Left kidney (tissue), 2 donors: ENCODE results near the gene SPRR1B. TPM values are rescaled to one million over a fixed set of nuclear protein-coding genes. Genes with fewer than 3 reads are reported as not detected.
"Not testable (repeated sequence)": the region's sequence is repeated elsewhere in the genome, so short reads cannot be mapped to it uniquely, and the experiment has no call there.

Experiments
- DNase-seq: peaks from one replicate; pipeline ENCODE4 v3.0.0-alpha.2; 2013
- polyA plus RNA-seq: library from polyadenylated mRNA; unstranded; fragments of 120-200 nt; gene quantifications from one replicate; pipeline ENCODE4 v1.2.1, GENCODE V29; 2013; ENCODE audit not compliant: insufficient read length

Gene SPRR1B
- polyA plus RNA-seq, 1 donor, result not detected

GRCh38 chr1:153040950-153041631, 10.1 kb downstream of the SPRR1B start, which contains the start of gene SPRR2D:
SPRR2D (minus strand) TSS chr1:153041120; CDS start chr1:153040346, 774 bp downstream.
- DNase-seq, result no peak

- no peak for DNase-seq
Observed at GRCh38 chr1:153049211-153049610, 18.2 kb downstream of the SPRR1B start.

GRCh38 chr1:153056111-153056510, 25.1 kb downstream of the SPRR1B start:
- DNase-seq, result not testable (repeated sequence)

GRCh38 chr1:153057375-153057774, 26.4 kb downstream of the SPRR1B start, which contains the start of gene SPRR2A:
SPRR2A (minus strand) TSS chr1:153057512; CDS start chr1:153056735, 777 bp downstream.
- no peak for DNase-seq

- DNase-seq, result no peak
Observed at GRCh38 chr1:153058154-153058553, 27.2 kb downstream of the SPRR1B start.

- no peak for DNase-seq
Observed at GRCh38 chr1:153058826-153059784, 28.1 kb downstream of the SPRR1B start.

- no peak for DNase-seq
Observed at GRCh38 chr1:153070243-153070642, 39.2 kb downstream of the SPRR1B start.

- DNase-seq, result no peak
Observed at GRCh38 chr1:153071511-153071910, 40.5 kb downstream of the SPRR1B start, which contains the start of gene SPRR2B. SPRR2B (minus strand) TSS chr1:153071611; CDS start chr1:153070839, 772 bp downstream.

GRCh38 chr1:153072806-153073726, 42.1 kb downstream of the SPRR1B start:
- no peak for DNase-seq

- DNase-seq, result no peak
Observed at GRCh38 chr1:153081736-153082135, 50.7 kb downstream of the SPRR1B start.

Other genes with a start within 250 kb of the SPRR1B start
- not detected for gene LCE1E, start 244.9 kb upstream of the SPRR1B start, polyA plus RNA-seq
- gene LCE1D, start 234.5 kb upstream of the SPRR1B start, polyA plus RNA-seq, result not detected
- gene LCE1C, start 224.6 kb upstream of the SPRR1B start, polyA plus RNA-seq, result not detected
- not detected for gene LCE1B, start 219.2 kb upstream of the SPRR1B start, polyA plus RNA-seq
- not detected for gene LCE1A, start 203.7 kb upstream of the SPRR1B start, polyA plus RNA-seq
- not detected for gene LCE6A, start 188.3 kb upstream of the SPRR1B start, polyA plus RNA-seq
- gene LCE7A, start 171.2 kb upstream of the SPRR1B start, polyA plus RNA-seq, result not detected
- gene SMCP, start 152.9 kb upstream of the SPRR1B start, polyA plus RNA-seq, result not detected
- 0.23 TPM for gene IVL, start 122.7 kb upstream of the SPRR1B start, polyA plus RNA-seq
- gene SPRR5, start 84.0 kb upstream of the SPRR1B start, polyA plus RNA-seq, result not detected
- gene SPRR4, start 60.6 kb upstream of the SPRR1B start, polyA plus RNA-seq, result not detected
- gene SPRR1A, start 47.1 kb upstream of the SPRR1B start, polyA plus RNA-seq, result not detected
- gene SPRR3, start 29.5 kb upstream of the SPRR1B start, polyA plus RNA-seq, result not detected
- not detected for gene SPRR2D, start 9.9 kb downstream of the SPRR1B start, polyA plus RNA-seq
- gene SPRR2A, start 26.3 kb downstream of the SPRR1B start, polyA plus RNA-seq, result not detected
- not detected for gene SPRR2B, start 40.4 kb downstream of the SPRR1B start, polyA plus RNA-seq
- gene SPRR2E, start 63.3 kb downstream of the SPRR1B start, polyA plus RNA-seq, result not detected
- not detected for gene SPRR2F, start 82.3 kb downstream of the SPRR1B start, polyA plus RNA-seq
- not detected for gene SPRR2G, start 119.7 kb downstream of the SPRR1B start, polyA plus RNA-seq
- gene LELP1, start 172.2 kb downstream of the SPRR1B start, polyA plus RNA-seq, result not detected
- gene PRR9, start 186.4 kb downstream of the SPRR1B start, polyA plus RNA-seq, result not detected
- gene LORICRIN, start 228.5 kb downstream of the SPRR1B start, polyA plus RNA-seq, result not detected